NK-92 (cell line): ENCODE measurements around the gene CLMN.

Experiments
- DNase-seq: peaks from one replicate; lab custom pipeline; 2025; ENCODE audit not compliant: unreplicated experiment; lab: John Stamatoyannopoulos, UW

CLMN gene

DNA sequence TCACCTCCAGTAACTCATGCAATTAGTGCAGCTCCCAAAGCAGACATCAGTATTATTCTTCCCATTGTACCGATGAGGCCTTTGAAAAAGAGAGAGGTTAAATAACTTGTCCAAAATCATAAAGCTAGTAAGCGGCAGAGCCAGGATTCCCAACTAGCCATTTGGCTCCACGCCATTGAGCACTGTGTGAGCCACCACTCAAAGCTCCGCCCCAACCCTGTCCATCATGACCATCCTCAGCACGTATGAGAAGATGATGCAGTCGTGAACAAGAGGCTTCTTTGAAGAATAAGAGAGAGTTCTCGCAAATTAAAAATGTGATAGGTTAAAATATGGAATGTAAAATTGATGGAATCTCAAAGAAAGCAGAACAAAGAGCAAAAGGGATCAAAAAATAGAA, 14.6 kb downstream of the CLMN start:
- DNase-seq, result no peak

DNA sequence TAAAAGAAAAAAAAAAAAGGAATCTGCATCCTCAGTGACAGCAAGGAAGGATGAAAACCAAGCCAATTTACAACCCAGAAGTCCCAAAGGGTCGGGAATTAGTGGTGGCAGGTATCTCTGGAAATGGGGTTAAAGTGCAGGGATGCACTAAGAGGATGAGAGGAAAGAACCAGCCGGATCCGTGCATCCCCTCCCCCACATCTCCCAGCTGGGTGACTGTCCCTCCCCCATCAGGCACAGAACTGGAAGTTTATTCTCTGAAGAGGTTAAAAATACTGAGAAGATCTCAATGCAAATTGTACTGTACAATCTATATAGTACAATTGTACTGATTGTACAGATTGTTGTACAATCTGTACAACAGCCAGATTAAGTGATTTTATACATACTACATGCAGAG, 15.4 kb downstream of the CLMN start:
- DNase-seq, result no peak

DNA sequence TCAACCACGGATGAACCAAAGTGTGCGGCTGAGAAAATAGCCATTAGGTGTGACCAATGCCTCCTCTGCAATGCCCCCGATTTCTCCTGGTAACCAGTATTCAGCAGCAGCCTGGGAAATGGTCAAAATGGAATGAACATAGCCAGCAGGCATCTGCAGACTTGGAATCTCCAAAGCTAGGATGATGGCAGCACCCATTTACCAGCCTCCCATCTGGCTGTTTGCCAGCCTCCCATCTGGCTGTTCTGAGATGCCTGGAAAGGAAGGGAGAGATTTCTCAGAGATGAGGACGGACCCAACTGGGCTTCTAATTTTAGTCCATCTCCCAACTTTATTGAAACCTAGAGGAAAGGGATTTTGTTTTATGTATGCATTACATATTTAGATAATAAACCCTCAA, 16.2 kb downstream of the CLMN start:
- no peak for DNase-seq

DNA sequence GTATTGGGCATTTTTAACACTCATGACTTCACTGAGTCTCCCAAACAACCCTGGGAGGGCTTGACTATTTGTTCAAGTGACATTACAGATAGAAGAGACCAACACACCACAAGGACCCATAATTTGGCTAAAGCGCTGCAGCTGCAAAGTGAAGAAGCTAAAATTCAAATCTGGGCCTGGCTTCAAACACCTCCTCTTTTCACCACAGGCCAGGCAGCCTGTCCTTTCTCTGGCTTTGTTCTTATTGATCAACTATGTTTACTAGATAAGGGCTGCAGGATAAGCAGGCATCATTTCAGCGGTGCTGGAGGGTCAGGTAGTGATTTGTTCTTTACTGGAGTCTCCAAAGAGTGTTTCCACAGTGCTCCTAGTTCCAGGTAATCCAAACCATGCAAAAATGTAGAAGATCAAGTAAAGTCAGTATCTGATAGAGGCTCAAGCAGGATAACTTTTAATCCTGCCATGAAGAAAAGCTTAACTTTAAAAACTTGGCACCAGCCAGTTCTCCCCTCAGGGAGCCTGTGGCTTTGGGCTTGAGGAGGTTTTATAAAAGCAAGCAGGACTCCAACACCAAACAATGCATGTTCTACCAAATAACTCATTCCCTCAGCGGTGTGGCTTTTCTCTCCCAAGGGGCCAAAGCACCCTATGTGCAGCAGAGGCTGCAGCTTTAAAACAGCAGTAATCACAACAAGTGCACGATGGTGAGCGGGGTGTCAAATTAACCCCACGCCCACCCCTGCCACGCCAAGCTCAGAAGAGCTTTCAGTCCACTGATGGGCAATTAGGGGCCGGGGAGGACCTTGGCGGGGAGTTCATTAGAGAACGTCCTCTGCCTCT, 16.8 kb downstream of the CLMN start:
- DNase-seq, result no peak

DNA sequence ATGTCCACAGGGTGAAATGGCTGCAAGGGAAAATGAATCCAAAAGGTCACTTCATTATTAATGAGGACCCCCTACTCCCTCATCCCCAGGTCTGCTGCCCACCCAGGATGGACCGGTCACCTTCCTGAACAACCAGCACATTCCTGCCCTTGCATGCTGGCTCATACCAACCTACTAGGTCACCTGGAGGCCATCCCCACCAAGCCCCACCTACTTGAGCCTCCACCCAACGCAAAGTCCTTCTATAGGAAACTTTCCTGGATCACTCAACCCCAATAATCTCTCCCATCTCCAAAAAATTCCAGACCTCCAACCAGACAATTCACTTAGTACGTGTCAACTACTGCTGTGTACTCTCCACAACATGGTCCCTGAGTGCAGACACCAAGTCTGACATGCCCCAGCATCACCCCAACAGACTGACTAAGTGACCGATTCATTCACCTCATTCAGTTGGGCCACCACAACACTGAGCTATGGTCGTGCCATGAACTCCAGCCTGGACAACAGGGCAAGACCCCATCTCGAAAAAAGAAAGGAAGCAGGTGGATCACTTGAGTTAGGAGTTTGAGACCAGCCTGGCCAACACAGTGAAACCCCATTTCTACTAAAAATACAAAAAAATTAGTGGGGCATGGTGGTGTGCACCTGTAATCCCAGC, 18.1 kb downstream of the CLMN start:
- no peak for DNase-seq

DNA sequence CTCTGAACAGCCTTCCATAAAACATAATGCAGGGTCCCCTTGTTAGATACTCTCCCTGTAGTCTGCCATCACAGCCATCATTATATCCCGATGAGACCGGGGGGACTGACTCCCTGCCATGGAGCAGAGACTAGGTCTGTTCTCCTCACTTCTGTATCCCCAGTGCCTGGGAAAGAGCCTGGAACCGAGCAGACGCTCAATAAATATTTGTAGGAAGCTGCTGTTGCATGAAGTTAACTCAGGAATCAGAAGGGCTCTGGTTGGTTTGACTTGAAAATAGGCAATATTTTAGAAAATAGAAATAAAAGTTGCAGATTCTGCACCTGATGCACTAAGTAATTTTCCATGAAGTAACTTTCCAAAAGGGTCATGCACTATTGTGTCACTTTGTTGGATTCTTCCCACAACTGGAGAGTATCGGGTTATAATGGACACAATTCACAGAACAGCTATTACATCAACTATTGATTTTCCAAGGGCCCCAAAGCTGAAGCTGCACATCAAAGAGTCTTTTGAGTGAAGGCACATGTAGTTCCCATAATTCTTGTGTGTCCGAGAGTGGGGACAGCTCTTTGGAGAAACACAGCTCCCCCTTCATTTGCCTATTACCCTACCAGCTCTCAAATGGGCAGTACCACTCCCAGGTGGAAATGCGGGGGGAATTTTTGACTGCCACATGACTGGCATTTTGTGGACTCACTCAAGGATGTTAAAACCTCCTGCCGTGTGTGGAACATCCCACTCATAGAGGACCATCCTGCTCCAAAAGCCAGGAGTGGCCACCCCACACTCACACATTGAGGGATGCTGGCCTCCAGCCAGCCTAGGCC, 18.8 kb downstream of the CLMN start:
- no peak for DNase-seq

DNA sequence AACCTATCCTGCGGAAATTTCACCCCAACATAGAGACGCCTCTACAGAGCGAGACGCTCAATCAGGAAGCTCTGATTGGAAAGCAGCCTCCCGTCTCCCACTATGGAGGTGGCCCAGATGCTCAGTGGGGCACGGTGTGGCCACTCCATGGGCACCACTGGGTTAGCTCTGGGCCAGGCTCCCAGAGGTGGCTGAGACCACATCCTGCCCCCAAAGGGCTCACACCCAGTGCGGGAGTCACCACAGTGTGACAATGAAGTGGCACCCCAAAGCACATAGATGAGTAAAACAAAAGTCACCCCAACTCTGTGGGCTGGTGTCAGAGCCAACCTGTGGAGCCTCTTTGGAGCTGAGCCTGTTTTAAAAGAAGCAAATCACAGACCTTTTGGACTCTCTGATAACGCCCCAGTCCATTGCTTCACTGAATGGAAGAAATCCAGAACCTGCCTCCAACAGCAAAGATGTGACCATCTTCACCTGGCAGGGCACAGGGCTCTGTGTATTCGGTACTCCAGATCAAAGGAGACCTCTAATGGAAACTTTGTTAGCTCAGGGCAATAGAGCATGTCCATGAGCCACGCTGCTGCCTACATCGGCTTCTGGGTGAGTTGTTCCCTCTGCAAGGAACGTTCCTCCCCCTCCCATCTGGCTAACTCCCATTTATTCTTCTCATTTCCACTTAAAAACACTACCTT, 19.6 kb downstream of the CLMN start:
- no peak for DNase-seq

DNA sequence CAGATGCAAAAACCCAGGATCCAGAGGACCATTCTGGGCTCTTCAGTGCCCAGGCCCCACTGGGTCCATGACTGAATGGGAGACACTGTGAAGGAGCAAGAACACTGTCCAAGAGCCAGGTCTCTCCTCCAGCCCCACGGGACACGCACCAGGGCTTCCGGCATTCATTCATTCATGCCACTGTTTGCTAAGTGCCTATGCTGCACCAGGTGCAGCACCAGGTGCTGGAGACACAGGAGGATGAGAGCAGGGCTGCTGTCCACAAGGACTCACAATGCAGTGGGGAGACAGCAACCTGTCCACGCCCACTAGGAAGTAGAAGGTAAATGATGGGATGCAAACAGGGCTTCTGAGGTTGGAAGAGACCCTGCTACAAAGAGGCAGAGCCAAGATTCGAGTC, 20.4 kb downstream of the CLMN start:
- no peak for DNase-seq

- DNase-seq, result no peak
Observed at GRCh38 chr14:95297832-95298231, 21.9 kb downstream of the CLMN start.

- no peak for DNase-seq
Observed at GRCh38 chr14:95296966-95297365, 22.7 kb downstream of the CLMN start.

GRCh38 chr14:95295600-95296376, 23.9 kb downstream of the CLMN start:
- DNase-seq, result no peak

DNA sequence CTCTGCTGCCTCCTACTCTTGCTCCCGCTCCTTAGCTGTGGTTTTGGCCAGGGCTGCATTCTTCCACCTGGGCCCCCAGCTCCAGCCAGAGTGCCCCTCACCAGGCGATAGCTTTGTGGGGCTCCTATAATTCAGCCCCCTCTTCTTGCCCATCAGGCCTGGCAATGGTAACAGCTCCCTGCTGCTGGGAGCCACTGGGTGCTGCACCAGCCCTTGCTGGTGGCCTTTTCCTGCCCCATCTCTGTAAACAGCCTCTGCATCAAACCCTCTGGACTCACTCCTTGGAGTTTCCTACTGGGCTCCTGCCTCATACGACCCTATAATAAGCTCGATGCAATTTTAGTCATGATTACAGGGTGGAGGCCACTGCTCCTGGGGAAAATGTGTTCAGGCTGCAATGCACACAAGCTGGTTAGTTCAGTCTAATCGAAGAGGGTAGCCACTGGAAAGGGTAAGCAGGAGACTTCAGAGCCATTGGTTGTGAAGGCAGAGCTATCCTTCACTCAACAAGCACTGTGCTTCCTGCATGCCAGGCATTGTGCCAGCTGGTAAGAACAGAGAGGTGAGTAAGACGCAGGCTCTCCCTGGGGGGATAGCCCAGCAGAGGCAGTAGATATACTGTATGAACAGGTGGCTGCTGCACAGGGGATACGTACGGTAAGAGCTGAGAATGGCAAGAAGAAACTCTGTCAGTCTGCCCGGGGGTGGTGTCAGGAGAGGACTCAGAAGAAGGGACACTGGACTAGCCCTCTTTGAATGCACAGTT, 24.7 kb downstream of the CLMN start:
- no peak for DNase-seq

- no peak for DNase-seq
Observed at GRCh38 chr14:95294320-95294719, 25.4 kb downstream of the CLMN start.

DNA sequence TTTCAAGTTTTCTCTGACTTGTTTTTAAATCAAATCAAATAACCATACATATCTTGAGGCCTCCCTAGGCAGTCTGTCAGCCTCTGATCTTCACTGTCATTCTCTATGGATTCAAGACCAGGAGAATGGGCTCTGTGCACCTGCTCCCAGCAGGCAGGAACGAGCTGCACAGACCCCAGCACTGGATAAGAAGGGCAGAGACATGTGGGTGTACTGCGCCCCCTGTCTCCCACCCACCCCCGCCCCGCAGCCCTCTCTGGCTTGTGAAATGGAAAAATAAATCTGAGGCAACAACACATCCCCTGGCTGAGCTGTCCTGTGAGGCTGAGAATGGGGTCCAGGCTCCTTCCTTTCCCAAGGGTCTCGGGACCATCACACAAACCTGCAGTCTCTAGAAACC, 26.3 kb downstream of the CLMN start:
- DNase-seq, result no peak

DNA sequence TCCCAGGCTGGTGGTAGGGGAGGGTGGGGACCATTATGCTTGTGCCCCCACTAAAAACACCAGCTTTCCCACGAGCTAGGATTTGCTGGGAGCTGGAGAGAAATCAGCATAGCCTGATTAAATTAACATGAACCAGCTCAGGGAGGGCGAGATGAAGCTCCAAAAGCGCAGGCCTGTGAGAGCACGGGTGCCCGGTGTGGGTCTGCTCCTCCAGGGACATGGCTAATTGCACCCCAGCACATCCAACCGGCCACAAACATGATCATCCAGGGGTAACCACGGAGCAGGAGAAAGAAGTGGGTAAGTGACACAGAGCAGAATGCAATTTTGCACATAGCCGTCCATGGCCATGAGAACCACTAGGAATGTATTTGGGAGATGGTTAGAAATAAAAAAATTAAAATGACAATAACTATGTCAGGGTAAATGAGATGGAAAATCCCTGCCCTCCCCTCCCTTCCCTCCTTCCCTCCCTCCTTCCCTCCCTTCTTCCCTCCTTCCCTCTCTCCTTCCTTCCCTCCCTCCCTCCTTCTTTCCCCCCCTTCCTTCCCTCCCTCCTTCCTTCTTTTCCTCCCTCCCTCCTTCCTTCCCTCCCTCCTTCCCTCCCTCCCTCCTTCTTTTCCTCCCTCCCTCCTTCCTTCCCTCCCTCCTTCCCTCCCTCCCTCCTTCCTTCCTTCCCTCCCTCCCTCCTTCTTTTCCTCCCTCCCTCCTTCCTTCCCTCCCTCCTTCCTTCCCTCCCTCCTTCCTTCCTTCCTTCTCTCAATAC, 26.9 kb downstream of the CLMN start:
- DNase-seq, result no peak

DNA sequence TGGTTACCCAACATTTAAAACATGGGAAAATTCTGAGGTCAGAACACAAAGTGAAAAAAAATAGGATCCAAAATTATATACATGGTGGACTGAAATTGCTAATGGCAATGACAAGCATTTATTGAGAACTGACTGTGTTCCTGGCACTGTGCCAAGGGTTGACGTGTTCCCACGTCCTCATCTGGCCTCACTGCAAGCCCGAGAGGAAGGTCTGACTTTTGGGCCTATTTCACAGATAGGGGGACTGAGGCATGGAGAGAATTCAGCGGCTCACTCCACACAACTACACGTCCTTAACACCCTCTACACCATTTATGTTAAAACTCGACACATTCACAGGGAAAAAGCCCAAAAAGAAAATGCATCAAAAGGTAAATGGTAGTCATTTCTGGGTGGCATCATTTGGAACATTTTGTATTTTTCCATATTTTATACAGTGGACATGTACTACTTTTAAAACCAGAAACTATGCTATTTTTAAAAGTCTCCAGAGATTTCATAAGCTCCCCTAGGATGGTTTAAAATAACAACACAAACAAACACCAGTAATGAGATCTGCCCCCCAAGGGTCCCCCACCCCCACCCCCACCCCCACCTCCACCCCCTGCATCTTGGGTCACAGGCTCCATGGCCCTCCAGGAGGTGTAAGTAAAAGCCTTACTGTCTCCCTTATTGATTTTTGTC, 27.7 kb downstream of the CLMN start:
- no peak for DNase-seq

DNA sequence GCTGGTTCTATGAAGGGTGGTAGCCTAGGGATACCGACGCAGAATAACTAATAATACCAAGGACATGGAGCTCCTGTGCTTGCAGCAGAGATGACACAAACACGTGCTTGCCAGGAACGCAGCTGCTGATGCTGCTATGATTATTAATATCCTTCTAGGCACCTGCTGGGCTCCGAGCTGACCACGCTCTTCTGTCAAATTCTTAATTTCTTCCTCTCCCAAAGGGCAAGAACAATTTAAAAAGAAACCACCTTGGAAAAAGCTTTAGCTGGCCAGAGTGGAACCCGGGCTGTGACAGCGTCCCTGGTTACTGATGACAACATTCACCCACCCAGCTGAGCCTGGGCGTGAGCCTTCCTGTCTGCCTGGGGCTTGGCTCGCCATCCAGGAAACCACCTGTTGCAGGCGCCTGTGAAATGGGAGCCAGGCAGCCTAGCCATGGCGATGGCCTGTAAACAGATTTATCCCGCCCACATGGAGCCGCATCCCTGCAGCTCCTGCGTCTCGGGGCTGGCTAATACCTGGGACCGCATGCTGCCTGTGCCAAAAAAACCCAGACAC, 28.8 kb downstream of the CLMN start:
- DNase-seq, result no peak

DNA sequence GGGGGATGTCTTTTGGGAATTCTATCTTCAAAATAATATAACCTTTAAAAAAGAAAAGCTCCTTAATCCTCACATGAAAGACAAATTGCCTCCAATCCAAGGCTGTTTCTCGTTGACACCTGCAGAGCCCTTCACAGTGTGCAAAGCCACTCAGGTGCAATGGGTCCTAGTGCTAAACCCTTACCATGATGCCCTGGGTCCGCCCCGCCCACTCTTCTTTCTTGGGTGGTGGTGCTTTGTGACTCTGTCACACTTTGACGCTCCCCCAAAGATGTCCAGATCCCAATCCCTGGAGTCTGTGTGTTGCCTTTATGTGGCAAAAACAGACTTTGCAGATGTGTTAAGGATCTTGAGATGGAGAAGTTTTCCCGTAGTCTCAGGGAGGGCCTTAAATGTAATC, 29.7 kb downstream of the CLMN start:
- DNase-seq, result no peak
